Panc1 (cell line): ENCODE data around the gene SLC12A9.

Experiments used
- POLR2AphosphoS5 ChIP-seq: IDR thresholded peaks from 2 replicates; pipeline ENCODE4 v1.6.1; 2012; ENCODE audit warnings: mild to moderate bottlenecking, low read depth, low read length, moderate library complexity
- TF ChIP-seq, protein P1 (sequence below): fragments of 450-650 bp; IDR thresholded peaks from 2 replicates; pipeline ENCODE4 v1.5.1; 2017; ENCODE audit warnings: mild to moderate bottlenecking
- TF ChIP-seq, protein P2 (sequence below), 2 experiments: IDR thresholded peaks; 2 replicates each; pipeline ENCODE4 v1.6.1; 2011 to 2012; ENCODE audit warnings: low read depth in 2 of 2, control low read depth in 1 of 2, low read length in 1 of 2, mild to moderate bottlenecking in 1 of 2, moderate library complexity in 1 of 2; ENCODE audit not compliant: insufficient read depth in 1 of 2

DNA sequence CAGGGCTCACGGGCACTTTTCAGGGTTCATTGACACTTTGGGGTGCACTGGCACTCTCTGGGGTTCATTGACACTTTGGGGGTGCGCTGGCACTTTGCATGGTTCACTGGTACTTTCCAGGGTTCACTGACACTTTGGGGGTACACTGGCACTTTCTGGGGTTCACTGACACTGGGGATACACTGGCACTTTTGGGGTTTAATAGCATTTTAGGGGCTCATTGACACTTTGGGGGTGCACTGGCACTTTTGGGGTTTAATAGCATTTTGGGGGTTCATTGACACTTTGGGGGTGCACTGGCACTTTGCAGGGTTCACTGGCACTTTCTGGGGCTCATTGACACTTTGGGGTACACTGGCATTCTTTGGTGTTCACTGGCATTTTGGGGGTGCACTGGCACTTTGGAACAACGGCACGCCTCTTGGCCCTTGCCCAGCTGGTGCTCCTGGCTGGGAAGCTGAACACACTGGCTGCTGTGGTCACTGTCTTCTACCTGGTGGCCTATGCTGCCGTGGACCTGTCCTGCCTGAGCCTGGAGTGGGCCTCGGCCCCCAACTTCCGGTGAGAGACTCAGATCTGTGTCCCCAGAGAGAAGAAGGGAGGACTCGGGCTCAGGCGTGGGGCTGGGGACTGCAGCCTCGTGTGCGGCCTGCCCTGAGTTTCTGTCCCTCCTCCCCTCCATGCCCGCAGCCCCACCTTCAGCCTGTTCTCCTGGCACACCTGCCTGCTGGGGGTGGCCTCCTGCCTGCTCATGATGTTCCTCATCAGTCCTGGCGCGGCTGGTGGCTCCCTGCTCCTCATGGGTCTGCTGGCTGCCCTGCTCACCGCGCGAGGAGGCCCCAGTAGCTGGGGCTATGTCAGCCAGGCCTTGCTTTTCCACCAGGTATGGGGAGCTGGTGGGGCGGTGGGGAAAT is 8.4 kb downstream of the SLC12A9 start:
- TF ChIP-seq, protein P1, sequence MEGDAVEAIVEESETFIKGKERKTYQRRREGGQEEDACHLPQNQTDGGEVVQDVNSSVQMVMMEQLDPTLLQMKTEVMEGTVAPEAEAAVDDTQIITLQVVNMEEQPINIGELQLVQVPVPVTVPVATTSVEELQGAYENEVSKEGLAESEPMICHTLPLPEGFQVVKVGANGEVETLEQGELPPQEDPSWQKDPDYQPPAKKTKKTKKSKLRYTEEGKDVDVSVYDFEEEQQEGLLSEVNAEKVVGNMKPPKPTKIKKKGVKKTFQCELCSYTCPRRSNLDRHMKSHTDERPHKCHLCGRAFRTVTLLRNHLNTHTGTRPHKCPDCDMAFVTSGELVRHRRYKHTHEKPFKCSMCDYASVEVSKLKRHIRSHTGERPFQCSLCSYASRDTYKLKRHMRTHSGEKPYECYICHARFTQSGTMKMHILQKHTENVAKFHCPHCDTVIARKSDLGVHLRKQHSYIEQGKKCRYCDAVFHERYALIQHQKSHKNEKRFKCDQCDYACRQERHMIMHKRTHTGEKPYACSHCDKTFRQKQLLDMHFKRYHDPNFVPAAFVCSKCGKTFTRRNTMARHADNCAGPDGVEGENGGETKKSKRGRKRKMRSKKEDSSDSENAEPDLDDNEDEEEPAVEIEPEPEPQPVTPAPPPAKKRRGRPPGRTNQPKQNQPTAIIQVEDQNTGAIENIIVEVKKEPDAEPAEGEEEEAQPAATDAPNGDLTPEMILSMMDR, result no peak
- TF ChIP-seq, protein P2, sequence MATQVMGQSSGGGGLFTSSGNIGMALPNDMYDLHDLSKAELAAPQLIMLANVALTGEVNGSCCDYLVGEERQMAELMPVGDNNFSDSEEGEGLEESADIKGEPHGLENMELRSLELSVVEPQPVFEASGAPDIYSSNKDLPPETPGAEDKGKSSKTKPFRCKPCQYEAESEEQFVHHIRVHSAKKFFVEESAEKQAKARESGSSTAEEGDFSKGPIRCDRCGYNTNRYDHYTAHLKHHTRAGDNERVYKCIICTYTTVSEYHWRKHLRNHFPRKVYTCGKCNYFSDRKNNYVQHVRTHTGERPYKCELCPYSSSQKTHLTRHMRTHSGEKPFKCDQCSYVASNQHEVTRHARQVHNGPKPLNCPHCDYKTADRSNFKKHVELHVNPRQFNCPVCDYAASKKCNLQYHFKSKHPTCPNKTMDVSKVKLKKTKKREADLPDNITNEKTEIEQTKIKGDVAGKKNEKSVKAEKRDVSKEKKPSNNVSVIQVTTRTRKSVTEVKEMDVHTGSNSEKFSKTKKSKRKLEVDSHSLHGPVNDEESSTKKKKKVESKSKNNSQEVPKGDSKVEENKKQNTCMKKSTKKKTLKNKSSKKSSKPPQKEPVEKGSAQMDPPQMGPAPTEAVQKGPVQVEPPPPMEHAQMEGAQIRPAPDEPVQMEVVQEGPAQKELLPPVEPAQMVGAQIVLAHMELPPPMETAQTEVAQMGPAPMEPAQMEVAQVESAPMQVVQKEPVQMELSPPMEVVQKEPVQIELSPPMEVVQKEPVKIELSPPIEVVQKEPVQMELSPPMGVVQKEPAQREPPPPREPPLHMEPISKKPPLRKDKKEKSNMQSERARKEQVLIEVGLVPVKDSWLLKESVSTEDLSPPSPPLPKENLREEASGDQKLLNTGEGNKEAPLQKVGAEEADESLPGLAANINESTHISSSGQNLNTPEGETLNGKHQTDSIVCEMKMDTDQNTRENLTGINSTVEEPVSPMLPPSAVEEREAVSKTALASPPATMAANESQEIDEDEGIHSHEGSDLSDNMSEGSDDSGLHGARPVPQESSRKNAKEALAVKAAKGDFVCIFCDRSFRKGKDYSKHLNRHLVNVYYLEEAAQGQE (IDR thresholded peaks at IDR 0.05; ENCODE audit: insufficient read depth in 1 of 2, low read depth in 2 of 2, low read length in 1 of 2), result no peak
- no peak for TF ChIP-seq POLR2AphosphoS5
